ENCODE data around the gene FMC1.
"Not testable (repeated sequence)": the region's sequence is repeated elsewhere in the genome, so short reads cannot be mapped to it uniquely, and the experiment has no call there.

FMC1 gene, protein sequence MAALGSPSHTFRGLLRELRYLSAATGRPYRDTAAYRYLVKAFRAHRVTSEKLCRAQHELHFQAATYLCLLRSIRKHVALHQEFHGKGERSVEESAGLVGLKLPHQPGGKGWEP

DNA sequence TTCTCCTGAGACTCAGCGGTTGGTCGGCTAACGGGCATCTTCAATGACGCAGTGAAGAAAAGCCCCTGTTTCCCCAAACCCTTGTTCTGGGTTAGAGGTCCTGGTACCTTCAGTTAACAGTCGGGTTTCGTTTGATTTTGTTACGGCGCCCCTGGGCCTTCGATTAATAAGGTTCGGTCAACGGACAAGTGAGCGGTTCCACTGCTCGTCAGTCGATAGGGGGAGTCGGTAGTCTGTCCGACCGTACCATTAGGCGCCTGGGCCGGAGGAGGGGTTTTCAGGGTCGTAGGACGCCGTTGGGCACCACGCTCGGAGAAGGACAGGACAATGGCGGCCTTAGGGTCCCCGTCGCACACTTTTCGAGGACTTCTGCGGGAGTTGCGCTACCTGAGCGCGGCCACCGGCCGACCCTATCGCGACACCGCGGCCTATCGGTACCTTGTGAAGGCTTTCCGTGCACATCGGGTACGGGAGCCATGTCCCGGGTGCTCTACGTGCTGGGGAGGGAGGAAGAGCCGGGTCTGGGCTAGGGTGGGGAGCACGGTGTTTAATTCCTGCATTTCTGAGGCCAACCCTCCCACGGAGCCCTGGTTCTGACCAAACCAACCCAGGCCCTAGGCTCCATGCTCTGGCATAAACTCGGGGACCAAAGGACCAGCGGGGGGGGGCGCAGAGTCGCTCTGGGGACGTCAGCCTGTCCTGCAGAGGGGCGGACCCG is at the start of gene FMC1:
FMC1 (plus strand) TSS at position 280 of the 718 bp plus-strand sequence; CDS start at position 328, 48 bp downstream.
- peak; percentile 36 for DNase-seq

DNA sequence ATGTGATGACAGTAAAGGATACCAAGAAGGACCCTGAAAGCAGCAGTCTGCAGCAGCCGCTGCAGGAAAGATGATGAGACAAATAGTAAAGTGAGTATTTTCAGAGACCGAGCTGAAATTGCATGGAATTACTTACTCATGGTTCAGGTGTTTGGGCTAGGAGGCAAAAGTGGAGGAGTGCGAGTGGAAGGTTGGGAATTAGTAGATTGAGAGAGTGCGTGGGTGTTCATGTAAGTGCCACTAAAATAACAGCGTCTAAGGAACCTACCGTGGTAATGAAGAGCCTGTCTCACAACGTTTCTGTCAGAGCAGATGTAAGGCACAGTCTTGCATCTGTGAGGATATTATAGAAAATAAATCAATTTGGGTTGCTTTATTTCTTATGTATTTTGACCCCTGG is 48.3 kb upstream of the FMC1 start:
- DNase-seq, result no peak

DNA sequence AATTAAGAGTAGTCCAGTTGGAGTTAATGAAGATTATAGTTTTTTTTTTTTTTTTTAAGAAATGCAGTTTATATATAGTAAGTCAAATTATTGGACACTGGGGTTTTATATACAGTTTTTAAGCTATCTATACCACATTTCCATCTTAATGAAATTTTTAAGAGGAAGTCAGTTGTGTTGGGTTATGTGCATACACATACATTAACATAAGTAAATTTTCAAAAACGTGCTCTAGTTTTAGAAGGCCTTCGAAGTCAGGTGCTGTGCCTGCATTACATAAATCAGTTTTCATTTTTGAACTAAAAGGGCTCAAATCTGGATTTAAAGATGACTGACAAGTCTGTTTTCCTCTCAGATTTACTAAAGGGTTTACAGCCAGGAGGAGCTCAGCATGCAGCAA is 47.6 kb upstream of the FMC1 start:
- DNase-seq, result no peak

DNA sequence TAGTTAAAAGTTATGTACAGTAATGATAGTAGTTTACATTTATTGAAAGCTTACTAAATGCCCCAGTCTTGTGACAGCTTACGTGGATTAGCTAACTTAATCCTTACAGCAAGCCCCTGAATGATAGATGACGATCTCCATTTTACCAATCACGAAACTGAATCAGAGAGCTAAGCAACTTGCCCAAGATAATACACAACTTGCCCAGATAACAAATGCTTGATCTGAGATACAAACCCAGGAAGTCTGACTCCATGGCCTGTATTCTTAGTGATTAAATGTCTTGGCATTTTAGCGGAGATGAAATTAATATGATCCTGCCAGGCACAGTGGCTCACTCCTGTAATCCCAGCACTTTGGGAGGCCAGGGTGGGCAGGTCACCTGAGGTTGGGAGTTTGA is 46.9 kb upstream of the FMC1 start:
- no peak for DNase-seq

DNA sequence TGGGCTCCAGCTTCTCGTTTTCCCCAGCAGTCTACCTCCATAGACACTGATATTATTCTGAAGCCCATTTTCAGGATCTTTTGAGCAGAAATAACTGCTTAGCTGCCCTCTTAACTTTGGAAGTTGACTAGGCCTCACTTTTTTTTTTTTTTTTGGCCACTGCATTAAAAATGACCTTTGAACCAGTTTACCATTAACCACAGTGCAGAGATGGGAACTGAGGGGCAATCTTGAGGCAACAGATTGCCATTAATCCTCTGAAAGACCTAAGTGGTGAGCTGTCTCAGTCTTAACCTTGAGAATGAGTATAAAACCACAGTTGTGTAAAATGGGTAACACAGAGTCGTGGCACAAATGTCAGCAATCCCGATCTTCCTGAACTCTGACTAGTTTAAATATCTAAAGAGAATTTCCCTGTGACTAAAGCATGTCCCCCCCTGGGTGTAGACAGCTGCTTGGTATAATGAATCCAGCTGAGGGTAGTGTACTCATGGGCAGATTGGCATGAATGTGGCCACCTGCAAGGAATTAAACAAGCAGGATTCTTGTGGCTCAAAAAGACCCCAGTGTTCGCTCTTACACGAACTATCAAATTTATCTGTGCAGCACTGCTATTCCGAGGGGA is 46.1 kb upstream of the FMC1 start:
- DNase-seq, result no peak

DNA sequence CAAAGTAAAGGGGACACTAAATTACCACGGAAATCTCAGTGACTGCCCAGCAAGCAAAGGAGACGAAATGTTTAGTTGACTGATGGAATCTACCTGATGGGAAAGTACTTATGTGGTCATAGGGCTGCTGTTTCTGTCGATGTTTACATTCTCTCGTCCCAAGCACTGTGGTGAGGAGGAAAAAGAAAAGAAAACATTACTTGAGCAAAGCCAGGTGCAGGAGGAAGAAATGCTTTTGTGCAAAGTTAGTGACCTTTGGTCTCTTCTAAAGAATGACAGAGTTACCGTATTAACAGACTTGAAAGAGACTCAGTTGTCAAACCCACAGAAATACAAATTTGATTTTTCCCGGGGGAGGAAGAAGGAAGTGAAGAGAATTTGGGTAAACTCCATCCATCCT is 43.3 kb upstream of the FMC1 start:
- no peak for DNase-seq

DNA sequence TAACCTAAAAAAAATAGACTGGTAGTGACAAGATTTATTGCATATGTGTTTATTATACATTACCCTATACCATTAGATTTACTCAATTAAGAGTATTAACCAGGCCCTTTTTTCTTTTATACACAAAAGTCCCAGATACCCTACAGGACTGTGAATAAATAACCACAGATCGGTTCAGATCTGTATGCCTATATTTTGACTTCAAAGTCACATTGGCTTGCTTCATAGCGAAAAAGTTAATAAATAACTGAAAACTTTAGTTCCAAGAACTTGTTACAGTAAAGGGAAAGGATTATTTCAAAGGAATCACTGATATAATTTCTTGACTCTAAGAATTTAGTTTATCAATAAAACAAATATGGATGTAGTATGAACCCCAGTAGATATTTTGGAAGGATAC is 41.8 kb upstream of the FMC1 start:
- DNase-seq, result no peak

DNA sequence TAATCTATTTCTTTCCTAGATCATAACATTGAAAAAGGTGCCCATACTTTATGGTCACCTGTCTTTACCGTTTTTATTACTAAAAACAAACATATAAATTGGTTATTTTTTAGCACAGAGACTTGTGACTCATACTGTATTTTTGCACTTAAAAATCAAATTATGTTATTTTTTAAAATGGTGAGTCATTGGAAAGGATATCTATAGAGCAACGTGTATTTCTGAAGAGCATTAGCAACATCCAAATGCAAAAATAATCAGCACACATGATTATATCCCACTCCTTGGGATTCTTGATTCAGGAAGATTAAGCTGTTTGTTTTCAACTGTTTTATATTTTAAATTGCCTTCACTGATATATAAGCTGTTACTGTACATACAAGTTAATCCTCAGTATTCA is 40.7 kb upstream of the FMC1 start:
- DNase-seq, result no peak

DNA sequence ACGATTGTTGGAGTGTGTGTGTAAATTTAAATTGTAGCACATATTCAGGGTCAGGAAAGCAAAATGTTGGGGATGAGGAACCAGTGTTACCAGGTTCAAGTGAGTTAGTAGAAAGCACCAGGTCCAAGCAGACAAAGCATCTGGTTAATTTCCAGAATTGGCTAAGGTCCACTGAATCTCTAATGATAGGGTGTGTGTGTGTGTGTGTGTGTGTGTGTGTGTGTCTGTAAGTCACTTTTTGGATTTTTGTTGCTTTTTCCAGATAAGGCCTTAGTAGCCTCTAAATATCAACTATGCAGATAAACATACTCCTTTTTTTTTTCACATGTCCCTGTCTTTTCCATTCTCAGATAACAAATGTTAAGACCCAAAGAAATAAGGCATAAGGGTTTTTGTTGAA is 36.6 kb upstream of the FMC1 start:
- no peak for DNase-seq

DNA sequence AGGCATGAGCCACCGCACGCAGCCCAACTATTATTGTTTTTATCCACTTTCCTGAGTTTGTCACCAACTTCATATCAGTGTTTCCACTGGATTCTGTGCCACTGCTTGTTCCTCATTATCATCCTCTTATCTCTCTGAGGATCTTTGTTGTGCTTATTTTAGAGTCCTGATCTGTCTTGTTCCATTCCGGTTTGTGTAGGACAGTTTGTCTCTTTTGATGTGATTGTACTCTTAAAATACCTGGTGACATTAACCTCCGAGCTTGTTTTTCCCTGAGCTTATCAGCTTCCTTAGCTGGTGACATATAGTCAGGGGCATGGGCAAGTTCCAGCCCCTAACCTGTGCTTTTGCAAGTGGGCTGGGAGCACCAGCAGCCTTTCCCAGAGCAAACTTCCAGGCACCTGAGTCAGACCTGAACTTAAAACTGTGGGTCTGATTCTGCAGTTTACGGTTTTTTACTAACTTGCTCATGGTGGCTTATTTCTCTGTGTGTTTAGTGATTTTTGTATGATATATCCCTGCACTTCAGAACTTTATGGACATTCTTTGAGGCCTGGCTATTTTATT is 23.1 kb upstream of the FMC1 start:
- no peak for DNase-seq

DNA sequence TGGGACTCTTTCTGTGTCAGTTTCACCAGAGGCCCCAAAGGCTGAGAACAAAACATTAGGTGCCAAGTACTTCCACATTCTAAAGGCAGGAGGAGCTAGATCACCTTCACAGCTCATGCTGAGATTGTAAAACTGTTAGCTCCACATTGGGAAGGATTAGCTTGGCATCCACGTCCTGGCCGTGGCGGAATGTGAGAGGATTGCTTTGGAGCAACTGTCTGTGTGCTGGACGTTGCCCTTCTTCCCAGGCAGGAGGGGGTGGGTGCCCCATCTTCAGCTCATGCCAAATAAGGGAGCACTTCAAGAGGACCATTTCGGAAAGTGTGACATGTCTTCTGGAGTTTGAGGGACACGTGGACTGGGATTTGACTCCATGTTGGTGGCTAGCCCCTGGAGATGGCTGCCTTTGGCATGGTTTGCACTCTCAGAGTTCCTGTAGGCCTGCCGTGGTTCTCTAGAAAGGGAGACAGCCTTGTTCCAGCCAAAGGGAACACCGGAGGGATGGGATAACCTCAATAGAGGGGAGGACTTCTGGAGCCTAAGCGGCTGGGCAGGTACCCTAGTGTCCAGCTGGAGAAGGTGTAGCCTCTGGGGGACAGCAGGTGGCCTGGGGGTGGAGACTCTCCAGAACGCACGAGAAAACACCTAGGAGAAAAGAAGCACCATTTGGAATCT is 19.9 kb upstream of the FMC1 start:
- no peak for DNase-seq

DNA sequence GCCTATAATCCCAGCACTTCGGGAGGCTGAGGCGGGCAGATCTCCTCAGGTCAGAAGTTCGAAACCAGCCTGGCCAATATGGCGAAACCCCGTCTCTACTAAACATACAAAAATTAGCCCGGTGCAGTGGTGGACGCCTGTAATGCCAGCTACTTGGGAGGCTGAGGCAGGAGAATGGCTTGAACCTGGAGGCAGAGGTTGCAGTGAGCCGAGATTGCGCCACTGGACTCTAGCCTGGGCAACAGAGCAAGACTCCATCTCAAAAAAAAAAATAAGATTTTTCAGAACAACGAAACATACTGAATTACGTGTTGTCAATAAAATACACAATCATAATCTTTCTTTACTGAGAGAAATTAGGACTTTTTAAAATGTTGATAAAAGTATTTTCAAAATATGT is 16.4 kb upstream of the FMC1 start:
- DNase-seq, result not testable (repeated sequence)

DNA sequence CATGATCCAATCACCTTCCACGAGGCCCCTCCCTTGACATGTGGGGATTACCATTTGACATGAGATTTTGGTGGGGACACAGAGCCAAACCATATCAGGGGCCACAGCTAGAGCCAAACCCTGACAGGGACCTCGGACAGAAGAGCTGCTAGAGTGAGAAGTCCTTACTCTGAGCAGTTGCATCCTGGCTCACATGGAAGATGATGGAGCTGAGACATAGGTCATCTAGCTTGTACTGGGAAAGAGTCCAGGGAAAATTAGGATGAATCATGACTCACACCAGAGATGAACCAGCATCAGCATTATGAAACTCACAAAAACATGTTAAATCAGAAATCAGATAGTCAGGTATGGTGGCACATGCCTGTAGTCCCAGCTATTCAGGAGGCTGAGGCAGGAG is 12.8 kb upstream of the FMC1 start:
- DNase-seq, result no peak

DNA sequence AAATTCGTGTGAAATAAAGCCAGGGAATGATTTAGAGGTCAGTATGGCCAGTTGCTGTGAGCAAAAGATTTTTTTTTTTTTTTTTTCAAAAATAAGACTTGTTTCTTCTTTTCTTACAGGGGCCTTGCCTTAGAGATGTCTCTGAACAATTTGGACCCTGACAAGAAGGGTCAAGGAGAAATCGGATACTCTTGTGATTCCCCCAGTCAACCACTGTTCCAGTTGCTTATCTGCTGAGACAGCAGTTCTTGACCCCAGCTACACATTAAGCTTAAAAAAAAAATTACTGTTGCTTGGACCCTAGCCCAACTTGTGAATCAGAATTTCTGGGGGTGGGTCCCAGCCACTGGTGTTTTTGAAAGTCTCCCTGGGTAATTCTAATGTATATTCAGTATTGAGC is 12.0 kb upstream of the FMC1 start:
- no peak for DNase-seq

DNA sequence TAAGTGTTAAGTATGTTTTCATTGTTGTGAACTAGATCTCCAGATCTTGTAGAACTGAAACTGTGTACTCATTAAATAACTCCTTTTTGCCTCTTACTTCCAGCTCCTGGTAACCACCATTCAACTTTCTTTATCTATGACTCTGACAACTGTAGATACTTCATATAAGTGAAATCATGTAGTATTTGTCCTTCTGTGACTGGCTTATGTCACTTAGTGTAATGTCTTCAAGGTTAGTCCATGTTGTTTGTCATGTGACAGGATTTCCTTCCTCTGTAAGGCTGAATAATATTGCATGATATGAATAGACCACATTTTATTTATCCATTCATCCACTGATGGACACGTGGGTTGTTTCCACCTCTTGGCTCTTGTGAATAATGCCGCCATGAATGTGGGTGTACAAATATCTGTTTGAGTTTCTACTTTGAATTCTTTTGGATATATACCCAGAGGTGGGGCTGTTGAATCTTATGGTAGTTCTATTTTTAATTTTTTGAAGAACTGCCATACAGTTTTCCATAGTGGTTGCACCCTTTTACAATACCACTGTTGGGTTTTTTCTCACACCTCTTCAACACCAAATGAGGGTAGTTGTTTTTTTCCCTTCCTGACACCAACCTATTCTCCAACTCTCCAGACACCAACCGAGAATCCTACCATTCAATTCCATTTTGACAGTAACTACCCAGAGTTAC is 10.7 kb upstream of the FMC1 start:
- DNase-seq, result no peak

DNA sequence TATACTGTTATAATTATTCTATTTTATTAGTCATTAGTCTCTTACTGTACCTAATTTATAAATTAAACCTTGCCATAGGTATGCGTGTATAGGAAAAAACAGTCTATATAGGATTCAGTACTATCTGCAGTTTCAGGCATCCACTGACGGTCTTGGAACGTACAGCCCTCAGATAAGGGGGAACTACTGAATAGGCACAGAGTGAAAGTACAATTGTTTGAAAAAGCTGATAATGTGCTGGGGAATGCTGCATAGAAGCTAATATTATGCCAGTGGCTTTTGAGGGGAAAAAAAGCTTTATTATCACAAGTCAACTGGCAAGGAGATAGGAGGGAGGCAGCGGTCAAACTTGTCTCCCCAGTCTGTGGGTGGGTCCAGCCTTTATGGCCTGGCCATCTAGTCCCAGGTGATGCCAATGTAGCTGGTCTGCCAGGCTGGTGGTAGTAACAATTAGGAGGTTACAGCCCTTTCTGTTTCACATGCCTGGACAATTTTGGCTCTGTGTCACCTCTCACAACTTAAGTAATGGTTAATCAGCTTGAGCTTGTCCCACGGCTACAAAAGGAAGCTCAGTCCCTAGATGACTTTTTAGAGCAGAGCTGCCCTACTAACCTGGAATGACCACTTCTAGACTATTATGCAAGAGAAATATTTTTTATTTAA is 8.3 kb upstream of the FMC1 start:
- DNase-seq, result no peak

DNA sequence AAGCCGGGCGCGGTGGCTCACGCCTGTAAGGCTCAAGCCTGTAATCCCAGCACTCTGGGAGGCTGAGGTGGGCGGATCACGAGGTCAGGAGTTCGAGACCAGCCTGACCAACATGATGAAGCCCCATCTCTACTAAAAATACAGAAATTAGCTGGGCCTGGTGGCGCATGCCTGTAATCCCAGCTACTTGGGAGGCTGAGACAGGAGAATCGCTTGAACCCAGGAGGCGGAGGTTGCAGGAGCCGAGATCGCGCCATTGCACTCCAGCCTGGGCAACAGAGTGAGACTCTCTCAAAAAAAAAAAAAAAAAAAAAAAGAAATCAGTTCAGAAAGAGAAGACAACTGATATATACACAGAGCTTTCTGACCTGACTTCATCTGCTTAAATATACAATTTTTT is 7.7 kb upstream of the FMC1 start:
- not testable (repeated sequence) for DNase-seq

DNA sequence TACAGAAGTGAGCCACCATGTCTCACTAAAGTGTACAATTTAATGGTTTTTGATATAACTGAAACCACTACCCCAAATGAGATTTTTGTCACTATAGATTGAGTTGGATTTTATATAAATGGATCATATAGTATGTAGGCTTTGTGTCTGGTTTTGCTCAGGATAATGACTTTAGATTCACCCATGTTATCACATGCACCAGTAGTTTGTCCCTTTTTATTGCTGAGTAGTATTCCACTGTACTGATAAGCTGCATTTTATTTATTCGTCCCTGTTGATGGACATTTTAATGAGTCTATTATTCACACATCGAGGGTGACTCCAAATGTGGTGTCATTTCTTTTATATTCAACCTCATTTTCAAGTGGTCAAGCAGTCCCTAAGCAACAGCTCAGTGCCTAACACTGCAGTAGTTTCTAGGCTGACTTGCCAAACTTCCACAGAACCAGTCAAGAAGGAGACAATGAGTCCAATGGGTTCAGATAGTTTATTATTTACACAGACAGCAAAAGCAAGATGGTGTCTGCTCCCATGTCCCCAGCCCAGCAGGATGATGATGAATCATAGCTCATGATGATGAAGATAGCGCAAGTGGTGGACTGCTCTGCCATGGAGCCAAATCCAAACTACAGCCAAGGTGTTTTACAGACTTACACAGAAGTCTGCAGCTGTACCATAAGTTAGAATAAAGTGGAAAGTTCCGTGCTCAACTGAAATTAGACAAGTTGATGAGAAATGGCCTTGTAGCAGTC is 6.6 kb upstream of the FMC1 start:
- DNase-seq, result no peak

DNA sequence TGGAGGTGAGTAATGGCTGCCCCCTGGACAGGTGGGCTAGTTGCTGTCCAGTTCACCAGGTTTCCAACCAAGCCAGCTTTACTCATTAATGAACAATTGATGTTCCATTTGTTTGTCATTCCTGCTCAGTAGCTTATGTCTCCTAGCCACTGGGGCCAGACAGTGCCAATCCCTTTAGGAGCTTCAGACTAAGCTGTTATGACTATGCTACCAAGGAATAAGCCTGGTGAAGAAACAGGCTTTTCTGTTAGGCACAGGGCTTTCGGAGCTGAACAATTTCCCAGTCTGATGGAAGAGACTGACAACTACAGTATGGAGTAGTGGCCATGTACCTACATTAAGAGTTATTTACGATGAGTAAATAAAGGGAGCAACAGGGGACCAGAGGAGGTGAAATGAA is 2.1 kb upstream of the FMC1 start:
- no peak for DNase-seq

DNA sequence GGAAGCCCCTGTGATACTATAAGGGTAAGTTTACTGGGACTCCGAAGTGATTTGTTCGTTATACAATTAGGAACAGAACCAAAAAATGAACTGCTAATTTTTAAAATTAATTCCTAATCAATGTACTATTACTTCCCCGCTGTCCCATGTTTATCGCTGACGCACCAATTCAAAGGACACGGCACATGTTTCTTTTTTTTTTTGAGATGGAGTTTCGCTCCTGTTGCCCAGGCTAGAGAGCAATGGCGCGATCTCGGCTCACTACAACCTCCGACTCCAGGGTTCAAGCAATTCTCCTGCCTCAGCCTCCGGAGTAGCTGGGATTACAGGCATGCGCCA is 1.5 kb upstream of the FMC1 start:
- no peak for DNase-seq

DNA sequence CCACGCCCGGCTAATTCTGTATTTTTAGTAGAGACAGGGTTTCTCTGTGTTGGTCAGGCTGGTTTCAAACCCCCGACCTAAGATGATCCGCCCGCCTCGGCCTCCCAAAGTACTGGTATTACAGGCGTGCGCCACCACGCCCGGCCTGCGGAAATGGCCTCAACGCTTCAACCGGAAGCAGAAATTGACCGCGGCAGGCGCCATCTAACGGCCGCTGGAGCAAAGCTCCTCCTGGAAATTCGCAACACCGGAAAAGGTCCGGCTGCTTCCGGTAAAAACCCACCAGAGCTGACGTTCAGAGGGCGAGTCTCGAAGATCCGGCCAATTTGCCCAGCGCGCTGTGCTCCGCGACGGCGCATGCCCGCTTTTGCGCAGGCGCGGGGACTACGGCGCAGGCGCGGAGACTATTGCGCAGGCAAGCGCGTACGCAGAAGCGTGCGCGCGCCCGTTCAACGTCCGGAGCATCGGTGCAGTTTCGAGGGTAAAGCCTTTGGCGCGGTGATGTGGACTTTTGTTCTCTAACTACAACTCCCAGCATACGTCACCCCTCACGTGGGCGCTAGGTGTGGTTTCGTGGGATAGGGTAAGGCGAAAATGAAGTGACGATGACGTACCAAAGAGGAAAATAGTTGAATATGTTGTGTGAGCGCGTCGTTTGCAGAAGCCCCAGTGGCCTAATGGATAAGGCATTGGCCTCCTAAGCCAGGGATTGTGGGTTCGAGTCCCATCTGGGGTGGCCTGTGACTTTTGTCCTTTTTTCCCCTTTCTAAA is 915 bp upstream of the FMC1 start:
- DNase-seq, result peak; percentile 86

DNA sequence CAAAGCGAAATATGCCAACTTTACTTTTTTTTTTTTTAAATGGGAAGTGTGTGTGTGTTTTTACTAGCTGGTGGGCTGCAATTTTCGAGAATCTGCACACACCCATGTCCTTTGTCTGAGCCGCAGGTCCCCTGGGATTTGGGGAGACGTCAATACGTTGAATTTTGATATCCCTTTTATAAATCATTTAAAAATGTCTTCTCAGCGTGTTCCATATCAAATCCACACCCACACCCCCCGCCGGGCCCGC is 404 bp upstream of the FMC1 start:
- DNase-seq, result no peak
